ENCODE measurements around the gene TBC1D9B.

TBC1D9B gene

DNA sequence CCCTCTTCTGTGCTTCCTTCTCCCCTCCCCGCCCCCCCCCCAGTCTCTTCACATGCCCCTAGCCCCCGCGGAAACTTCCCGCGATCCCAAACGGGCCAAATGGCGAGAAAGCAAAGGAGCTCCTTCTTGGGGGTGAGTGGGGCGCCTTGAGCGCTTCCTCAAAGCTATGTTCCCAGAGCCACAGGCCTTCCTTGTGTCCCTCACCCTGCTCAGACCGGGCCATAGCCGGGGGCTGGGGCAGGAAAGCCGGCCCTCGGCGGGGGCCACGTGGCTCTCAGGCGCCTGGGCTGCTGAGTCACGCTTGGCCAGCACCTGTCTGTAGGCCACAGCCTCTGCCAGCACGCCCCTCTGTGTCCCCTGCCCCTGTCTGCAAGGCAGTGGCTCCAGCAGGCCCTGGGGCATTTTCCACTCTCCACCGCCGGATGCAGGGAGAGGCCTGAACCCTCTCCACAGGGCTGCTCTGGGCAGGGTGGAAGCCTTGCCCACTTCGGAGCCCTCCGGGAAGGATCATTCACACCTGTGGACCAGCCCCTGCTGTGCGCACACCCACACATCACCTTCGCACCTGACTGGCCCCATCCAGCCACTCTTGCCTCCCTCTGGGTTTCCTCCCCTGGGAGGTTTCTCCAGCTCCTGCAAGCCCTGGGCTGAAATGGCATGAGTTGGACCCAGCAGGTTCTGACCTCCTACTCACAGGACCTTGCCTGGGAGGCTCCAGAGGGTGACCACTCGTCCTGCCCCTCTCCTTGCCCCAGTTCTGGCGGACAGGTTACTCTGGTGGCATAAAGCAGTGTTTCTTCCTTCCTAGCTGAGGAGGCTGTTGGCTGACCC is 88.2 kb downstream of the TBC1D9B start:
- DNase-seq = peak; percentile 45 to 79

DNA sequence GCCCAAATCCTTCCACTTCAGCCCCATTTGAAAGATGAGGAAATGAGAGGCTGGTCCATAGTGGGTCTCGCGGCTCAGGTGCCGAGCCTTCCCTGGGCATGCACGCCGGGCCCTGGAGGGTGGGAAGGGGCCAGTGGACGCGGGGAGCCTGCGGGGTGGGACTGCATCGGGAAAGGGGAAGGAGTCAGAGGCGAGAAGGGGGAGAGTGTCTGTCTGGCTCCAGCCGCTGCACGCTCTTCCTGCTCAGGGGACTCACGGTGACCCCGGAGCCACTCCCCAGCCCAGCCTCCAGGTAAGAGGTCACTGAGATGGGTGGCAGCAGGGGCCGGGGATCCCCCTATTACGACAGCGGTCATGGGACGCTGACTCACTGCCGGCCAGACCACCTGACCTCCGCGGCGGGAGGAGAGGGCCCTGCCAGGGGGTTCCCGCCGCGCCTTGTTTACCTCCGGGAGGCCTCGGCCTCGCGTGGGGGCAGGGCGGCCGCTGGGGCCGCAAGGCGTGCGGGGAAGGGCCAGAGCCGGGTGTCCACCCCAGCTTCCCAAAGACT is 88.9 kb downstream of the TBC1D9B start:
- DNase-seq = peak; percentile 97

DNA sequence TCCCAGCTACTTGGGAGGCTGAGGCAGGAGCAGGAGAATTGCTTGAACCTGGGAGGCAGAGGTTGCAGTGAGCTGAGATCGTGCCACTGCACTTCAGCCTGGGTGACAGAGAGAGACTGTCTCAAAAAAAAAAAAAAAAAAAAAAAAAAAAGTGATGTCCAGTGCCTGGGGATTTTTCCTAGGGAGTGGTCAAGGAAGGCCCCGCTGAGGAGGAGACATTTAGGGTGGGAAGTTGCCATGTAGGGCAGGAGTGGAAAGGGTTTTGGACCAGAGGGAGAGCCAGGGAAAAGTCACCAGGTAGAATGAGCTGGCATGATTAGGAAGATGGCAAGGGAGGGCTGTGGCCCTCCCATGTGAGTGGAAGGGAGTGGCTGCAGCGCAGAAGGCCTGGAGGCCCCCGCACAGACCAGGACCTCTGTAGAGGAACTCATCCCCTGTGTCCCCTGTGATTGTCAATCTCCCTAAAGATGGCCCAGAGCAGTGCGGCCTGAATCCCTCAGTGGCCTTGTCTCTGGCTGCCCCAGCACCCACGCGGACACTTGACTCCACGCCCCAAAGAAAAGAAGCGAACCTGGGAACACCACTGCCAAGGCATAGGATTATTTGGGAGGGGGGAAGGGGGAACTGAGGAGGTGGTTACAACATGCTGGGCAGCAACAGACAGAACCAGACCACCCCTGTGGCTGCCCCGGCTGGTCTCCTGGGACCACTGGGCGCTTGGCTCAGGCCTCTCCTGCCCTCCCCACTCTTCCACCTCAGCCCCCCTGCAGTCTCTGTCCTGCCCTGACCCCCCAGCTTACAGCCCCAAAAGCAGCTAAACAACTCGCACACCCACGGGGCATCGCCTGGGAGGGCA is 89.6 kb downstream of the TBC1D9B start:
- DNase-seq = peak in 1 of 2 donors; percentile 63

DNA sequence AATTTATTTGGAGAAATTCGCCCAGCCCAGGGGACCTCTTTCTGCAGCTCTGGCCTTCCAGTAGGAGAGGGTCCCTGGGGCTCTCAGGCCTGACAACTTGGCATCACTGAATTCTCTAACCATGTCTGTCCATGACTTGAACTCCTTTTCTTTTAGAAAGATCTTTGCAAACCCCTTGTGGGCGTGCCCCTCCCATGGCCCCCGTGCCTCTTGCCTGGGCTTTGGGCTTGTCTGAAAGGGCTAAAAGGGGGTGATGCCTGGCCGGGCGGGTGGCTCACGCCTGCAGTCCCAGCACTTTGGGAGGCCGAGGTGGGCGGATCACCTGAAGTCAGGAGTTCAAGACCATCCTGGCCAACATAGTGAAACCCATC is 90.2 kb downstream of the TBC1D9B start:
- DNase-seq = no peak

DNA sequence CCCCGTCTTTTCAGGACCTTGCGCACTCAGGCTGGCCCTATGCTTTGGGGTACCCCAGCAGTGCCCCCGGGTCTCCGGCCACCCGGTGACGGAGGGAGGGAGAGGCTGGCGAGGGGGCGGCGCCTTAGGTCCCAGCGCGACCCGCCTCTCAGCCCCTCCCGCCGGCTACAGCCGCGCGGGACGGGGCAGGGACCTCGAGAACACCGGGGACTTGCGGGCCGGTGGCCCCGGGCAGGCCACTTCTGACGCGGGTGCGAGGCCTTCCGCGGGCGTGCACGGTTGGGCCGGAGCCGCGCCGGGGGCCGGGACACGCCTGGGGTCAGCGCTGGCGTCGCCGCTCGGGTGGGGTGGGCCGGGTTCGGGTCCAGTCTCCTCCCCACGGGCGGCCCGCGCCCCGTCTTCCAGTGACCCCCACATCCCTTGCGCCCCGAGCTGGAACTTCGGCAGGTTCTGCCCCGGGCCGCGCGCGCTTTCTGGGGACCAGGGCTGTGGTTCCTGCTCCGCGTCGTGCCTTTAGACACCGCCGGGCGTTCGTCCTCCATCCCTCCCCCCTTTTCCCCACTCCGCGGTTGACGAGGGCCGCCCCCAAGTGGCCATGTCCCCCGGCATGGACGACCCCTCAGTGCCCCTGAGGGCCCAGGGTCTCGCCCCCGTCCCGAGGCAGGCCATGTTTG is 90.8 kb downstream of the TBC1D9B start:
- DNase-seq = no peak

DNA sequence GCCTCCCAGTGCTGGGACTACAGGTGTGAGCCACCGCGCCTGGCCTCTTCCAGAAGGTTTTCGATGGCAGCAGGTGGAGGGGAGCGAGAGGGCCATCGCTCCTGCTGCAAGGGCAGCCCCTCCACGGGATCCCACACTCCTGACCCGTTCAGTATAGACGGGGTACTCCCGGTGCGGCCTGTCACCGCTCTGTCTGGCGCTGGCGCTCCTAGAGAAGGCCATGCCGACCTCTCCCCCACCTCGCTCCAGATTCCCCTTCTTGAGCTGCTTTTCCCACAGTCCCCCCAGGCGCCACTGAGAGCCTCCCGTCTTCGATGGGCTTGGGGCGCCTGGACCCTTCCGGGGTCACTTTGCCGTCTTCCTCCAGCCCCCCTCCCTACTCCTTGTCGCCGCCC is 91.3 kb downstream of the TBC1D9B start:
- no peak for DNase-seq

DNA sequence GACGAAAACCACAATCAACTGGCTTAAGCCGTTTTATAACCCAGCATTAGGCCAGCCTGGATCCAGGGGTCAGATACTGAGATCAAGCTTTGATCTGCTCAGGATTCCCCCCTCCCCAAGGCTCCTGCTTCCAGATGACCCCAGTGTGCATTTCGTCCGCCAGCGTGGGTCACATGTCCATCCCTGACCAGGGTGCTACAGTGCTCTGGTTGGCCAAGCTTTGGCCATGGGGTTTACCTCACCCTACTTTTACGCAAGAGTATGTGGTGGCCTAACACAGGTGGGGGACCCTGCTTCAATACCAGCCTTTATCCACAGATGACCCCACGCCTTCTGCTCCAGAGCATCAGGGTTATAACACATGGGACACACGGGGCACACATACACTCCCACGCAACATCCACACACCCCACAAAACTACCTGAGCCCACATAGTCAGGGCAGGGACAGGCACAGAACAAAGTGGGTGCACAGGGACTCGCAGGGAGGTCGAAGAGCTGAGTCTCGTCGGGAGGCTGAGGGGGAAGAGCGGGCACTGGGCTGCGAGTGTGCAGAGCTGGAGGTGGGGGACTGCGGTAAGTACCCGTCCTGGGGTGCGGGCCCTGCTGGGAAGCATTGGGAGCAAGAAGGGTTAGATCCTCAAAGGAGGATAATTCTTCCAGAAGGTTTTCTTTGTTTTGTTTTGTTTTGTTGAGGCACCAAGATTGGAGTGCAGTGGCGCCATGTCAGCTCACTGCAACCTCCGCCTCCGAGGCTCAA is 92.0 kb downstream of the TBC1D9B start:
- no peak for DNase-seq

DNA sequence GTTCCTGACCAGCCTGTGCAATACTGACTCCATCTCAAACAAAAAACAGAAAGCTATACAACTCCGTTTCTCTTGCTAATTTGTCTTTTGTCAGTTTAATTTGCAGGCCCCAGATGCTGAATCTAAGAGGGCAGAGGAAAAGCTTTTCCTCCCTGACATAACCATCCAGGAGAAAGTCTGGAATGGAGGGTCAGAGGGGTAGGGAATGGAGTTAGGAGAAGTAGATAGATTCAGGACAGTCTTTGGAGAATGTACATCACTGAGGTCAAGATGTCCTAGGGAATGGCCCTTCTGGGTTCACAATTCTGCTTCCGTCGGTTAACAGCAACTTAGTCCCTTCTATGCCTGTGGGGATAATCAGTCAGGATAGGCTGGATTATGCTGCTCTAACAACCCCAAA is 93.6 kb downstream of the TBC1D9B start:
- no peak for DNase-seq

DNA sequence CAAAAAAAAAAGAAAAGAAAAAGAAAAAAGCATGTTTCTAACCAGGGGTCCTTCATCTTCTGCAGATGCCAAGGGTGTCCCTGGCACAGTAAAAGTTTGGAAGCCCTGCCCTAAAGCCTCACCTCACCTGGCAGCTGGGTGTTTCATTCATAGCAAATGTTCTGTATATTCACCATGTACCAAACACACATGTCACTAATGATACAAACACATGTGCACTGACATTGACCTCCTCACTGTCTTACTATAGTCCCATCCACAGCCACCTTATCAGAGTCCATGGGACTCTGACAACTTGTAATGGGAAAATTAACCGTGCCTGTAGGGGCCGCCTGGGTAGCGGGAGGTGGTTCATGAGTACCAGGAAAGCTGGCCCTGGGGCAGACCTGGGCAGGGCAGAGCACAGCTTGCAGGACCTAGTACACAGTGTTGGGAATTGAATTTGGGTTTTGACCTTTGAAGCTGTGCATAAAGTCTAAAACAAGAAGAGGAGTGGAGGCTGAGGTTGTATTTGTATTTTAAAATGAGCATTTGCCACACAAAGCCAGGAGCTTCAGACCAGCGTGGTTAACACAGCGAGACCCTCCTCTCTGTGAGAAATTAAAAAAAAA is 94.6 kb downstream of the TBC1D9B start:
- no peak for DNase-seq

DNA sequence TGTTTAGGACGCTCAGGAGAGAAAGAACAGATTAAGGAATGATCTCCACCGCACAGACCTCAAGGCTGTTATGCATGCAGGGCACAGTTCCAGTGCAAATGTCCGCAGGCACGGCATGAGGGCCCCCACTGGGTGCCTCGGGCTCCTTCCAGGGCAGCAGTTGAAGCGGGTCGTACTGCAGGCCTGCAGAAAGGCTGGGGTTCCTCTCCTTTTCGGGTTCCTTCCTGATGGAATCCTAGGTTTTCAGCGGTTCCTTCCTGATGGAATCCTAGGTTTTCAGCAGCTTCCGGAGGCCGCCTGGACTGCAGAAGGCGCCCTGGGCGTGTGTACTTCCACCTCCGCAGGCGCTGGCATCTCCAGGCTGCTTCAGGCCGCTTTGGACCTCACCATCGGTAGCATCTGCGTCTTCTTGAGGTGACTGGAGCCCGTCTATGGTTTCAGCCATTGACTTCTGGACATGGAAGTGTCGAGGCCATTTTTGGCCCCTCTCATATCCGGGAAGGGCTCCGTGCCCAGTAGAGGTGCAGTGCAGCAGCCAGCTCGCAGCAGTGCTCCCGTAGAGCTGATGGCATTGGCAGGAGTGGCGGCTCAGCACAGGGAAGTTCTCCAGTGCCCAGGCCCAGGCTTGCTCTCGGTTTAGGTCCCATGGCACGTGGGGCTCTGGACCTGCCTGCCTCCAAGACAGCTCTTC is 95.4 kb downstream of the TBC1D9B start:
- no peak for DNase-seq

Data from inflammatory macrophage treated with lipopolysaccharide for 1 hour (primary cell).